RWPE2 (cell line): ENCODE results near the gene CCR4.
"Not testable (repeated sequence)": the region's sequence is repeated elsewhere in the genome, so short reads cannot be mapped to it uniquely, and the experiment has no call there.

Experiments used
- ATAC-seq: fragments of 200-7000 bp; cut with Tn5 transposase; 3 replicates; pipeline ENCODE4 v1.9.1; 2021; ENCODE audit warnings: low read depth
- DNase-seq: peaks from one replicate; pipeline ENCODE4 v3.0.0-alpha.2; 2020; ENCODE audit warnings: low spot score
- H3K27ac ChIP-seq: fragments of 450-650 bp; 2 replicates; pipeline ENCODE4 v1.5.1; 2017; ENCODE audit warnings: mild to moderate bottlenecking; ENCODE audit not compliant: poor library complexity, severe bottlenecking
- H3K27me3 ChIP-seq: fragments of 250-450 bp; sonication (Bioruptor Pico); 2 replicates; pipeline ENCODE4 v1.5.1; 2021; ENCODE audit warnings: mild to moderate bottlenecking, moderate library complexity; ENCODE audit not compliant: insufficient read depth, poor library complexity, severe bottlenecking
- H3K36me3 ChIP-seq: fragments of 250-450 bp; sonication (Bioruptor Pico); 2 replicates; pipeline ENCODE4 v1.5.1; 2020; ENCODE audit warnings: low read depth, mild to moderate bottlenecking, moderate library complexity
- H3K4me1 ChIP-seq: fragments of 250-450 bp; sonication (Bioruptor Pico); 2 replicates; pipeline ENCODE4 v1.5.1; 2021; ENCODE audit warnings: mild to moderate bottlenecking, moderate library complexity; ENCODE audit not compliant: insufficient read depth, poor library complexity, severe bottlenecking
- H3K4me3 ChIP-seq: fragments of 250-450 bp; sonication (Bioruptor Pico); 2 replicates; pipeline ENCODE4 v1.5.1; 2021; ENCODE audit warnings: mild to moderate bottlenecking, moderate library complexity; ENCODE audit not compliant: severe bottlenecking
- H3K9me3 ChIP-seq: fragments of 250-450 bp; sonication (Bioruptor Pico); 2 replicates; pipeline ENCODE4 v1.5.1; 2021; ENCODE audit warnings: mild to moderate bottlenecking, moderate library complexity; ENCODE audit not compliant: severe bottlenecking
- TF ChIP-seq, protein P1 (sequence below): fragments of 450-650 bp; IDR thresholded peaks from one replicate; pipeline ENCODE4 v1.5.1; 2017; ENCODE audit warnings: mild to moderate bottlenecking, moderate library complexity; ENCODE audit not compliant: poor library complexity, severe bottlenecking

CCR4 gene

DNA sequence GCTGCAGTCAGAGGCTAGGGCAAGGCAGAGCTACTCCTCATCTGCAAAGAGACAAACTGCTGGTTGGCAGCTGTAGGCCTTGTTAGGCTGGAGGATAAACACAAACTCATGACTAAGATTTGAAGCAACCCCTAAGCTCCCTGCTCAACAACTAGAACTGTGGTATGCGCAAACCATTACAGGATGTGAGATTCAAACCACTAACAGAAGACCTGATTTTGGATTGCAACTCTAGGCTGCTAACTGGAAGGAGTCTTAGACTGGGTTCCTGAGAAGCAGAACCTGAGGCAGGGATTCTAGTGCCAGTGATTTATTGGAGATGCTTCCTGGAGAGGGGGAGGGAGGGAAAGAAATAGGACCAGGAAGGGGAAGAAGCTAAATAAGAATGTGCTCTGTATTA is 22.5 kb downstream of the CCR4 start:
- peak; percentile 19; the same call in 1 of the 3 replicates for ATAC-seq
- TF ChIP-seq, protein P1, sequence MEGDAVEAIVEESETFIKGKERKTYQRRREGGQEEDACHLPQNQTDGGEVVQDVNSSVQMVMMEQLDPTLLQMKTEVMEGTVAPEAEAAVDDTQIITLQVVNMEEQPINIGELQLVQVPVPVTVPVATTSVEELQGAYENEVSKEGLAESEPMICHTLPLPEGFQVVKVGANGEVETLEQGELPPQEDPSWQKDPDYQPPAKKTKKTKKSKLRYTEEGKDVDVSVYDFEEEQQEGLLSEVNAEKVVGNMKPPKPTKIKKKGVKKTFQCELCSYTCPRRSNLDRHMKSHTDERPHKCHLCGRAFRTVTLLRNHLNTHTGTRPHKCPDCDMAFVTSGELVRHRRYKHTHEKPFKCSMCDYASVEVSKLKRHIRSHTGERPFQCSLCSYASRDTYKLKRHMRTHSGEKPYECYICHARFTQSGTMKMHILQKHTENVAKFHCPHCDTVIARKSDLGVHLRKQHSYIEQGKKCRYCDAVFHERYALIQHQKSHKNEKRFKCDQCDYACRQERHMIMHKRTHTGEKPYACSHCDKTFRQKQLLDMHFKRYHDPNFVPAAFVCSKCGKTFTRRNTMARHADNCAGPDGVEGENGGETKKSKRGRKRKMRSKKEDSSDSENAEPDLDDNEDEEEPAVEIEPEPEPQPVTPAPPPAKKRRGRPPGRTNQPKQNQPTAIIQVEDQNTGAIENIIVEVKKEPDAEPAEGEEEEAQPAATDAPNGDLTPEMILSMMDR: no peak
- Histone ChIP-seq H3K4me3 (no peak overlapping the region), H3K27me3 (no peaks in the 10 kb centered on the region), H3K4me1 (no peaks in the 10 kb centered on the region), H3K27ac (no peak overlapping the region), H3K9me3 (no peaks in the 10 kb centered on the region), H3K36me3 (no peaks in the 10 kb centered on the region)
- no peak for DNase-seq

DNA sequence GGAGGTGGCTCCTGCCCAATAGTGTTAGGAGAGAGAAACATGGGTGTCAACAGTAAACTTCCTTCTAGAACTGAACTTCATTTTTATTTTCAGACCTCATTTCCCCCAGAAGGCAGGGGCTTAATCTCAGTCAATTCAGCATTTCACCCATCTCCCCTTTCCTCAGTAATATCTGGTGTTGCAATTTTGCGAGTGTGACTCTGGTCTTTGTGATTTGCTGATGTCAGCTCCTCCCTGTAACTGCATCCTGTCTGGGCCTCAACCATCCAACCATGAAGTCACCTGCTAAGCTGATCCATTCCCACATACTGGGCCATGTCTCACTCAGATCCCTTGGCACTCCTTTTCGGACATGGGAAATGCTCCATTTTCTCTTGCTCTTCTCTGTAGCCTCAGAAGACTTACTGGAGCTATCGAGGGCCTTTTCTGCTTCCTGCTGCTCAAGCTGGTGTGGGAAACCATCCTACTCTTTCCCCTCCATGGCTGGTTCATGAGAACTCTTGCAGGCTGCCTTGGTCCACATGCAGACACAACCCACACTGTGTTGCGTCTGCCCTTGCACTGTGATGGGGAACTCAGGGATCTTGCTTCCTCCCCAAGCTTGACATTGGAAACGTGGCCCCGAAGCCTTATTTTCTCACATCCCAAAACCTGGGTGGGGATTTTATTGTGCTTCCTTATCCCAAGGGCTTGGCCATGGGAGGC is 24.6 kb downstream of the CCR4 start:
- DNase-seq (no peak), ATAC-seq (no peak)
- H3K9me3 ChIP-seq: no peaks in the 10 kb centered on the region
- H3K27me3 ChIP-seq: no peaks in the 10 kb centered on the region
- H3K36me3 ChIP-seq: no peaks in the 10 kb centered on the region
- no peak overlapping the region for H3K4me3 ChIP-seq
- TF ChIP-seq, protein P1: no peak
- H3K4me1 ChIP-seq: no peaks in the 10 kb centered on the region
- H3K27ac ChIP-seq: no peak overlapping the region

DNA sequence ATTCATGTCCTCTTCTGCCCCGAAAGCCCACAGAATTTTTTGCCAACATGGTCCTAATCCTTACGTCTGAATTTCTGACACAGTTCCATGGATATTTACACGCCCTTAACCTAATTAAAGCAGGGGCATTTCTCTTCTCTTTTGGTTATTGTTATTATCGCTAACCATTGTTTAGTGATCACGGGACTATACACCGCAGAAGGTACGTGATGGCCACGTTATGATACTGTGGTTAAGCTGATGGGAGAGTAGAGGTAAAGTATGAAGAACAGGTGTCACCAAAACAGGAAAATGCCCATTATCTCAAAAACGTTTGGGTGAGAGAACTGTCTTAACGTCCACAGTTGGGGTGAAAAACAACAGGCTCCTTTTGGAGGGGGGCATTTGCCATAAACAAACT is 26.4 kb downstream of the CCR4 start:
- DNase-seq (no peak), ATAC-seq (no peak)
- no peak overlapping the region for H3K4me3 ChIP-seq
- TF ChIP-seq, protein P1: no peak
- no peak overlapping the region for H3K27ac ChIP-seq
- H3K36me3 ChIP-seq: no peaks in the 10 kb centered on the region
- no peaks in the 10 kb centered on the region for H3K9me3 ChIP-seq
- no peaks in the 10 kb centered on the region for H3K27me3 ChIP-seq
- H3K4me1 ChIP-seq: no peaks in the 10 kb centered on the region

DNA sequence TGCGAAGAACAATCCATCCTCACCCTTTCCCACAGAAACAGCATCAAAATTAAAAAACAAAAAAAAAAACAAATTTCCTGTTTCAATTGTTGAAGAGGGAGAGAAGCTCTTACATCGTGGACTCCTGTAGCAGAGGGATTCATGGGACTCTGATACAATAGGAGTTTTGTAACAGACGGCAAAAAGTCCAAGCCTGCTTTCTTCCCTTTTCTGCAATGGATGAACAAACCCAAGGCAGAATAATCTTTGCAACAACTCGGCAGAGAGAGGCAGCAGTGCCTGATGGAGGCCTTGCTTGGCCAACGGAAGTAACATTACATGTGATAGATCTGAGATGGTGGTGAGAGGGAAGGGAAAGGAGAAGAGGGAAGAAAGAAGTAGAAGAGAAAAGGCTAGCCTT is 26.9 kb downstream of the CCR4 start:
- H3K9me3 ChIP-seq: no peaks in the 10 kb centered on the region
- ATAC-seq (no peak), DNase-seq (no peak)
- H3K27ac ChIP-seq: no peak overlapping the region
- H3K27me3 ChIP-seq: no peaks in the 10 kb centered on the region
- H3K4me3 ChIP-seq: no peak overlapping the region
- H3K4me1 ChIP-seq: no peaks in the 10 kb centered on the region
- TF ChIP-seq, protein P1: no peak
- no peaks in the 10 kb centered on the region for H3K36me3 ChIP-seq

DNA sequence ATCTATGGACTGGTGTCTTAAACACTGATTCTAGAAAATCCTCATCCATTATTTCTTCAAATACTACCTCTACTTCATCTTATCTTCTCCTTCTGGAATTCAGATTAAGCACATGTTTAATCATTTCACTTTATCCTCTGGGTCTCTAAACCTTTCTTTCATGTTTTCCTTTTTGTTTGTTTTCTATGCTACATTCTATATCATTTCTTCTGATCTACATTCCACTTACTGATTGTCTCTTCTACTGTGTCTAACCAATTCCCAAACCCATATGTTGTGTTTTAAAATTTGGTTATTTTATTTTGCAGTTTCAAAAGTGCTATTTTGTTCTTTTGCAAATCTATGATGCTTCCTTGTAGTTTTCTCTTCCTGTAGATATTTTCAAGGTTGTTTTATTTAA is 31.7 kb downstream of the CCR4 start:
- ATAC-seq: no peak
- H3K36me3 ChIP-seq: no peaks in the 10 kb centered on the region
- H3K4me1 ChIP-seq: no peaks in the 10 kb centered on the region
- TF ChIP-seq, protein P1: no peak
- no peak overlapping the region for H3K27ac ChIP-seq
- DNase-seq: no peak
- no peaks in the 10 kb centered on the region for H3K9me3 ChIP-seq
- no peak overlapping the region for H3K4me3 ChIP-seq
- H3K27me3 ChIP-seq: no peaks in the 10 kb centered on the region

DNA sequence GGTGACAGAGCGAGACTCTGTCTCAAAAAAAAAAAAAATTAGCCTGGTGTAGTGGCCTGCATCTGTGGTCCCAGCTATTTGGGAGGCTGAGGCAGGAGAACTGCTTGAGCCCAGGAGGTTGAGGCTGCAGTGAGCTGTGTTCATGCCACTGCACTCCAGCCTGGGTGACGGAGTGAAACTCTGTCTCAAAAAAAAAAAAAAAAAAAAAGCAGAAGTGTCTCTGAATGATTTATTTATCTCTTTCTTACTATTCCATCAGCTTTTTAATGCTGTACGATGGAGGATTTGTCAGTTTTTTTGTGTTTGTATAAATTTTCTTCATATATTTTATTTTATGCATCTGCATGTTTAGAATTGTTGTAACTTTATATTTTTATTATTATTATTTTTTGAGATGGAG is 33.5 kb downstream of the CCR4 start:
- not testable (repeated sequence) for H3K36me3 ChIP-seq, H3K27ac ChIP-seq, DNase-seq, H3K27me3 ChIP-seq, ATAC-seq, H3K9me3 ChIP-seq, H3K4me3 ChIP-seq, H3K4me1 ChIP-seq
